LNCaP clone FGC (cell line): ENCODE data around the gene PRKCQ.

Experiments used
- DNase-seq: peaks from one replicate; pipeline ENCODE4 v3.0.0-alpha.2; 2011; ENCODE audit warnings: low read depth
- H3K4me3 ChIP-seq: 2 replicates; pipeline ENCODE4 v1.5.1; 2011; ENCODE audit warnings: mild to moderate bottlenecking, low read depth, low read length, control low read depth
- TF ChIP-seq, protein P1 (sequence below): IDR thresholded peaks from 2 replicates; pipeline ENCODE4 v1.5.1; 2012; ENCODE audit warnings: mild to moderate bottlenecking; ENCODE audit not compliant: control insufficient read depth, insufficient read depth; ENCODE audit errors: extremely low read depth

The PRKCQ gene

DNA sequence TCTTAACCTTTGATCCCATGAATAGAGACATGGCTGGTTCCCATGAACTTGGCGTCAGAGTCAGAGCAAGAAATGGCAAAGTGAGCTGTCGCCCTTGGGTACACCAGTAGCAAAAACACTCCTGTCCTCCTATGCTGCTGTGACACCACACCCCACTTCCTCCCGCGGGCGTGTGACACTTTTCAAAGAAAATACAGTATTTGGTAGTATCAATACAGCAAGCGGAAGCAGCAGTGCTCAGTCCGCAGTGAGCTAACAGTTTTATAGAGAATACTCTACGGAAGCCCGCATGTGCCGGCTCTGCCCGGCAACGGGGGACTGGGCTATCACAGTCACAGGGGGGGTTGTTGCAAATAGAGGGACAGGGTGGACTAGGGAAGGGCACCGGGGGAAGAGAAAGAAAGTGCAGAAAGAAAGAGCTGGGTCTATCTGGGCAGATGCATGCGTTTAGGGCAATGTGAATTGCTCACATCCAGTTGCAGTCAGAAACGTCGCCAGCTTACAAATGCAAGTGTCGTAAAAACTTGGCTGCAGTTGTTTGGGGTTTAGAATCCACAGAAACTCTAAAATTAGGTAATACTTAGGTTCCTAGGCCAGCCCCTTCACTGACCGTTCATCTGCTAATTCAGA is 49.8 kb downstream of the PRKCQ start:
- TF ChIP-seq, protein P1, sequence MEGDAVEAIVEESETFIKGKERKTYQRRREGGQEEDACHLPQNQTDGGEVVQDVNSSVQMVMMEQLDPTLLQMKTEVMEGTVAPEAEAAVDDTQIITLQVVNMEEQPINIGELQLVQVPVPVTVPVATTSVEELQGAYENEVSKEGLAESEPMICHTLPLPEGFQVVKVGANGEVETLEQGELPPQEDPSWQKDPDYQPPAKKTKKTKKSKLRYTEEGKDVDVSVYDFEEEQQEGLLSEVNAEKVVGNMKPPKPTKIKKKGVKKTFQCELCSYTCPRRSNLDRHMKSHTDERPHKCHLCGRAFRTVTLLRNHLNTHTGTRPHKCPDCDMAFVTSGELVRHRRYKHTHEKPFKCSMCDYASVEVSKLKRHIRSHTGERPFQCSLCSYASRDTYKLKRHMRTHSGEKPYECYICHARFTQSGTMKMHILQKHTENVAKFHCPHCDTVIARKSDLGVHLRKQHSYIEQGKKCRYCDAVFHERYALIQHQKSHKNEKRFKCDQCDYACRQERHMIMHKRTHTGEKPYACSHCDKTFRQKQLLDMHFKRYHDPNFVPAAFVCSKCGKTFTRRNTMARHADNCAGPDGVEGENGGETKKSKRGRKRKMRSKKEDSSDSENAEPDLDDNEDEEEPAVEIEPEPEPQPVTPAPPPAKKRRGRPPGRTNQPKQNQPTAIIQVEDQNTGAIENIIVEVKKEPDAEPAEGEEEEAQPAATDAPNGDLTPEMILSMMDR = no peak
- H3K4me3 ChIP-seq = no peak overlapping the region
- DNase-seq = no peak

DNA sequence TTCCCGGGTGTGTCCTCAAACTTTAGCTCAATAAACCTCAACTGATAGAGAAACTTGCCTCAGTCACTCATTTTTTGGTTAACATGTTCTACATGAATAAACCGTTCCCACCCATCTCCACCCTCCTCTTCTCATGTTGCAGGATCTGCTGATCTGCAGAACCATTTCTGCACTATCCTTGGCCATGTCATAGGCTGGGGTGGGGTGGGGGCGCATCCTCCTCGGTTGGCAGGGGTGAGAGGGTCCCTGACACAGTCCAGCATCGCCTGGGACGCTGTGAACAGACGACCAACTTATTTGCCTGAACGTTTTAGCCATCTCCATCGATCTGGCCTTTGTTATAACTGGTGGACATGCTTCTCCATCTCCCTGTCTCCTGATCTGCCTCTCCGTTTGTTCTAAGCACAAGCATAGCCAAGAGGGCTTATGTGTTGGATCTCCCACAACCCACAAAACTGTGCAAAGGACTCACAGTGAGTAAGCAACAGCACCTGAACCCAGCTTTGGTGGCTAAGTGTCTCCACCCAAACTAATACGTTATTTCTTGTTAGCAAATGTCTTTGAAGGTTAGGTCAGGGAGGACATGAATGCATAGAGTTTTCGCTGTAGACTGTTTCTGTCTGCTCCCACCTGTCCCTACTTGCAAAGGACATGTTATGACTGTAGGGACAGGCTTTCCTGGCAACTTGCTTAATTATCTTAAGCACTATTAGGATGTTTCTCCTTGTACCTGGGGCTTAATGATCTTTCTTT is 51.7 kb downstream of the PRKCQ start:
- TF ChIP-seq, protein P1 = no peak
- H3K4me3 ChIP-seq = no peak overlapping the region
- DNase-seq = no peak

DNA sequence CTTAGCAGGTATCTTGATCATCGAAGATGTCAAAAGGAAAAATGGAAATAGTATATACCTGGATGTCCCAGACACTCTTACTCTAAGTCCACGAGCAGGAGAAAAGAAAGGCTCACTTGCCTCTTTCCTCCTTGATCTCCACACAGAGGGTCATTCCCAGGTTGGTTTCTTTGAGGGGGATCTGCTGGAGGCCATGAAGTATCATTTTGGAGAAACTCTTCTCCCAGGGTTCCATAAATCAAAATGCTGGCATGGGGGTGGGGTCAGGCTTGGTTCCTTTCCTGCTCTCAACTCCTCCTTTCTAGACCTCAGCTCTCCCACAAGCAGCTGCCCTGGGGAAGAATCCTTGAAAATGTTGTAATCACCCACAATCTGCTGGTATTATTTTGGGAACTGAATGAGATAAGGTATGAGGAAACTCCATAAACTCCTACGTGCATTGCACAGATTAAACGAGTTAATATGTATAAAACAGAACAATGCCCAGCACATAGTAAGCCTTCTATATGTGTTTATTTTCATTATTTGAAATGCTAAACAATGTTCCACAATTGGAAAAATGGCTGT is 54.4 kb downstream of the PRKCQ start:
- H3K4me3 ChIP-seq = no peak overlapping the region
- DNase-seq = no peak
- TF ChIP-seq, protein P1 = no peak

DNA sequence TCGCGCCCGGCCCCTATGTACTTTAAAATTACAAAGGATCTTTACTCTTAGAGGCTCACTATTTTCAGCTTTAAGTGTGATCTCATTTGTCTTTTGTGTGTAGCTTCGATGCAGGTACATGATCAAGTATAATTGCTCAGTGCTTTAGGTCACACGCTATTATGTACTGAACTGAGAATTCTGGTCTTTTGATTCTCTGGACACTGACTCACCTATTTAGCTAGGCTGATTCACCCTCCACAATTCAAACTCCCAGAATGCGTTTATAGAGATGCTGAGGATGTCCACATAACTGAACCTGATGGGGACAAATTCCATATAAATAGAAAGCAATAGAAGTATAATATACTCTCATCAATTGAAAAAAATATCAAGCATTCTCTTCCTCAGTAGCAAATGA is 57.8 kb downstream of the PRKCQ start:
- no peak for DNase-seq
- TF ChIP-seq, protein P1 = no peak
- no peak overlapping the region for H3K4me3 ChIP-seq

DNA sequence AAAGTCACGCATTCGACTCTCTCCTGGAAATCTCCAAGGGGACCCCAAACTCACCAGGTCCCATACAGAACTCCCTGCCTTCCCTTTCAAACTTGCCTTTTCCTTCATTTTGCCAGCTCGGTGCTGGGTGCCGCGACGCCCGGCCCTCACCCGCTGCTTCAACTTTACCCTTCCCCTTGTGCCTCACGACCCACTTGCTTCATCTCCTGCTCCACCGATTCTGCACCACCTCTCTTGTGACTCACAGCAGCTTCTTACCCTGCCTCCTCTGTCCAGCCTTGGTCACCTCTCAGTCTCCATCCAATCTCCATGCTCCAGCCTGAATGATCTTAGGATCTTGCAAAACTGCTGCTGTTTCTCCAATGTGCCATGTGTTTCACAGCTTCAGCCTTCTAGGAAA is 59.9 kb downstream of the PRKCQ start:
- H3K4me3 ChIP-seq = no peak overlapping the region
- TF ChIP-seq, protein P1 = no peak

DNA sequence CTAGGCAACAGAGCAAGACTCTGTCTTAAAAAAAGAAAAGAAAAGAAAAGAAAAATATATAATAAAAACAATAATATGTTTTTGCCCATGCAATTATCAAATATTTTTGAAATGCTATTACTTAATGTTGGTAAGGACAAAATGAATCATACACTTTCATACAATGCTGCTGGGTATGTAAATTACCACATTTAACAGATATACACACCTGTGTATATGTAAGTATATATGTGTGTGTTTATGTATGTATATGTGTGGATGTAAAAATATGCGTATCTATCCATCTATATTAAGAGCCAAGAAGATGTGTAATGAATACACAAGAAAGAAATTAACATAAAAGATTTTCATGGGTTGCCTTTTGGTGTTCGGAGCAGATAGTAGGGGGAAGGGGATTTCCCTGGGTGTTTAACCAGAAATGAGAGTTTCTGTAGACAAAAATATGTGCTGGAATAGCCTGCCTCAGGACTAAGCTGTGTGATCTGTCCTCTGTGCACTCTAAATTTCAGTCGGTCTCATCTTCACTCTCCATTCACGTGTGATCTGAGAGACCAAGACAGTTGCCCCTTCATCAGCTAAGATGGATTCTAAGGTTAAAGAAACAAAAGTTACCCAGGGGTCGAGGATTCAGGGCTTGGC is 61.2 kb downstream of the PRKCQ start:
- TF ChIP-seq, protein P1 = no peak
- no peak for DNase-seq
- no peak overlapping the region for H3K4me3 ChIP-seq

More for the DNA sequence above, 59.9 kb downstream of the PRKCQ start:
- DNase-seq = no peak
